Fibroblast of lung (primary cell): Measurements from ENCODE around the gene RNF126.

Experiments
- EZH2 ChIP-seq: IDR thresholded peaks from 2 replicates; pipeline ENCODE4 v1.5.1; 2012; ENCODE audit warnings: low read length, control low read depth, mild to moderate bottlenecking; ENCODE audit errors: missing control alignments
- TF ChIP-seq, protein P1 (sequence below), 2 donors: IDR thresholded peaks in 1 of 2; conservative IDR thresholded peaks in 1 of 2; 1 replicate in 1 of 2; 2 replicates in 1 of 2; pipeline ENCODE4 v1.5.1; 2011 to 2012; ENCODE audit warnings: low read length in 2 of 2, control low read depth in 1 of 2, inconsistent platforms in 1 of 2, low read depth in 1 of 2, mild to moderate bottlenecking in 1 of 2

DNA sequence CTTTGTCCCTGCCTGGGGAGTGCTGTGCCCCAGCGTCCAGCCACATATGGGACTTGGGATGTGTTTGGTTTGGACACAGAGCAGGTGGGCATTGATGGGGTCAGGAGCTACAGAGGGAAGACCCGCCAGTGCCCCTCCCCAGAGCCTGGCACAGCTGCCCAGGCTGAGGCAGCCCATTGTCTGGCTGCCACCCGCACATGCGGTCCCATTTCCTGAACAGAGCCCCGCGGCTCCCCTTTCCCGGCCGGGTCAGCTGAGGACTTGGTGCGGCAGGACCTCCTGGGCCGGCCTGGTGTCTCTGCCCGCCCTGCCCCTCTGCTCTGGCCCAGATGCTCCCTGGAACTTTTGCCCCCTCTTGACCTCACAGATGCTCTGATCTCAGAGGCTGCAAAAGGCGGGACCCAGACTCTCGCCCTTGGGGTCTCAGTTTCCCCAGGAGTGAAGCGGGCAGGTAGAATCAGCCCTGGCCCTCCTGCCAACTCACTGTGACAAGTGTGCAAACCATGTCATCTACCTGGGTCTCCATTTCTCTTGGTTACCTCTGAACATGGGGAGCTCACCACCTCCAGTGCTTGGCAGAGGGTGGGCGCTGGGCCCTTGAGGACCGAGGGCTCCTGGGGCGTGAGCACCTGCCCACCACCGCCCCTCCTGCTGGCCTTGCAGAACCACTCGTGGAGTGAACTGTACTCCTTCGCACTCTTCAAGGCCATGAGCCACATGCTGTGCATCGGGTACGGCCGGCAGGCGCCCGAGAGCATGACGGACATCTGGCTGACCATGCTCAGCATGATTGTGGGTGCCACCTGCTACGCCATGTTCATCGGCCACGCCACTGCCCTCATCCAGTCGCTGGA lies 55.5 kb downstream of the RNF126 start:
- TF ChIP-seq, protein P1, sequence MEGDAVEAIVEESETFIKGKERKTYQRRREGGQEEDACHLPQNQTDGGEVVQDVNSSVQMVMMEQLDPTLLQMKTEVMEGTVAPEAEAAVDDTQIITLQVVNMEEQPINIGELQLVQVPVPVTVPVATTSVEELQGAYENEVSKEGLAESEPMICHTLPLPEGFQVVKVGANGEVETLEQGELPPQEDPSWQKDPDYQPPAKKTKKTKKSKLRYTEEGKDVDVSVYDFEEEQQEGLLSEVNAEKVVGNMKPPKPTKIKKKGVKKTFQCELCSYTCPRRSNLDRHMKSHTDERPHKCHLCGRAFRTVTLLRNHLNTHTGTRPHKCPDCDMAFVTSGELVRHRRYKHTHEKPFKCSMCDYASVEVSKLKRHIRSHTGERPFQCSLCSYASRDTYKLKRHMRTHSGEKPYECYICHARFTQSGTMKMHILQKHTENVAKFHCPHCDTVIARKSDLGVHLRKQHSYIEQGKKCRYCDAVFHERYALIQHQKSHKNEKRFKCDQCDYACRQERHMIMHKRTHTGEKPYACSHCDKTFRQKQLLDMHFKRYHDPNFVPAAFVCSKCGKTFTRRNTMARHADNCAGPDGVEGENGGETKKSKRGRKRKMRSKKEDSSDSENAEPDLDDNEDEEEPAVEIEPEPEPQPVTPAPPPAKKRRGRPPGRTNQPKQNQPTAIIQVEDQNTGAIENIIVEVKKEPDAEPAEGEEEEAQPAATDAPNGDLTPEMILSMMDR (conservative IDR thresholded peaks at IDR 0.05 in 1 of 2, IDR thresholded peaks at IDR 0.05 in 1 of 2; ENCODE audit: low read depth in 1 of 2, low read length in 2 of 2): no peak
- TF ChIP-seq EZH2: no peak
